GM12878 (cell line): ENCODE results near the gene PRKRIP1. TPM values are rescaled to one million over a fixed set of nuclear protein-coding genes. Genes with fewer than 3 reads are reported as not detected.

Source experiments
- ATAC-seq: fragments of 200-7000 bp; cut with Tn5 transposase; 3 replicates; pipeline ENCODE4 v1.9.1; 2020; ENCODE audit warnings: mild to moderate bottlenecking, moderate library complexity
- BruUV-seq: library from RNA; stranded (reverse); fragments of 400-500 nt; replicated peaks from 2 replicates; lab custom pipeline; 2021; lab: Mats Ljungman, UMichigan
- CTCF ChIA-PET: fragments of 300-600 bp; sonication (Branson Sonifier 250); formaldehyde crosslinking; extraction: SDS; loops from one replicate; lab custom pipeline; 2021; ENCODE audit warnings: inconsistent platforms; lab: Yijun Ruan, JAX
- POLR2A ChIA-PET: fragments of 350-600 bp; formaldehyde crosslinking; extraction: SDS; loops from one replicate; lab custom pipeline; 2021; ENCODE audit warnings: inconsistent platforms; lab: Charles Lee
- RAD21 ChIA-PET: fragments of 300-600 bp; sonication (Branson Sonifier 250); formaldehyde crosslinking; loops from one replicate; lab custom pipeline; 2023; ENCODE audit warnings: antibody characterized with exemption; ENCODE audit not compliant: unreplicated experiment; lab: Charles Lee
- SMC1A ChIA-PET: fragments of 300-600 bp; sonication (Branson Sonifier 250); formaldehyde crosslinking; loops from one replicate; lab custom pipeline; 2023; ENCODE audit not compliant: unreplicated experiment, uncharacterized antibody; lab: Charles Lee
- DNase-seq: peaks from one replicate; pipeline ENCODE4 v3.0.0-alpha.2; 2011; ENCODE audit warnings: low read depth, low spot score
- FAIRE-seq: peaks from 3 replicates; lab custom pipeline; 2011; peaks lifted over from hg19 to GRCh38; lab: Jason Lieb, UNC
- H2AFZ ChIP-seq: 2 replicates; pipeline ENCODE4 v1.6.0; 2011; ENCODE audit warnings: low read depth, low read length, control low read depth; ENCODE audit not compliant: control insufficient read depth
- H3K27ac ChIP-seq: 2 replicates; pipeline ENCODE4 v1.5.1; 2011; ENCODE audit warnings: control low read depth; ENCODE audit not compliant: control insufficient read depth, insufficient read depth
- H3K27me3 ChIP-seq, 2 experiments: replicated peaks in 1 of 2; 2 replicates each; pipeline versions ENCODE4 v1.6.0 to v1.6.1; 2011; ENCODE audit warnings: low read length in 1 of 2; ENCODE audit not compliant: control insufficient read depth in 2 of 2, insufficient read depth in 2 of 2
- H3K36me3 ChIP-seq, 2 experiments: 2 replicates each; pipeline ENCODE4 v1.5.1; 2011; ENCODE audit warnings: low read length in 1 of 2; ENCODE audit not compliant: control insufficient read depth in 2 of 2, insufficient read depth in 2 of 2
- H3K4me1 ChIP-seq: 2 replicates; pipeline ENCODE4 v1.6.1; 2011; ENCODE audit warnings: mild to moderate bottlenecking, low read length, moderate library complexity, mixed read lengths; ENCODE audit not compliant: control insufficient read depth, insufficient read depth
- H3K4me2 ChIP-seq: 2 replicates; pipeline ENCODE4 v1.6.0; 2011; ENCODE audit warnings: control low read depth; ENCODE audit not compliant: control insufficient read depth, insufficient read depth
- H3K4me3 ChIP-seq: fragments of 200-600 bp; sonication (generic); 2 replicates; pipeline ENCODE4 v1.5.1; 2016
- H3K79me2 ChIP-seq: 2 replicates; pipeline ENCODE4 v1.6.0; 2011; ENCODE audit warnings: low read length; ENCODE audit not compliant: control insufficient read depth, insufficient read depth
- H3K9ac ChIP-seq: 2 replicates; pipeline ENCODE4 v1.8.0; 2011; ENCODE audit warnings: low read length, control low read depth, mixed read lengths; ENCODE audit not compliant: control insufficient read depth, insufficient read depth
- H3K9me3 ChIP-seq: replicated peaks from 3 replicates; pipeline ENCODE4 v1.5.1; 2011; ENCODE audit warnings: mild to moderate bottlenecking, low read length; ENCODE audit not compliant: control insufficient read depth, insufficient read depth
- H4K20me1 ChIP-seq: 2 replicates; pipeline ENCODE4 v1.6.0; 2011; ENCODE audit not compliant: control insufficient read depth, insufficient read depth
- ATF7 ChIP-seq: fragments of 450-650 bp; IDR thresholded peaks from 2 replicates; pipeline ENCODE4 v1.6.1; 2016; ENCODE audit warnings: low read depth, mild to moderate bottlenecking
- CEBPB ChIP-seq, 2 experiments: fragments of 150-350 bp in 1 of 2; IDR thresholded peaks; 2 replicates each; pipeline ENCODE4 v1.6.1; 2012 to 2014; ENCODE audit warnings: low read depth in 2 of 2, low read length in 2 of 2, borderline replicate concordance in 1 of 2, inconsistent platforms in 1 of 2
- CREB1 ChIP-seq: IDR thresholded peaks from 2 replicates; pipeline ENCODE4 v1.6.1; 2012; ENCODE audit warnings: low read depth, mild to moderate bottlenecking, inconsistent platforms
- FOS ChIP-seq: IDR thresholded peaks from 3 replicates; pipeline ENCODE4 v1.6.1; 2011; ENCODE audit warnings: borderline replicate concordance; ENCODE audit not compliant: insufficient read length; ENCODE audit errors: extremely low read depth
- HDGF ChIP-seq: fragments of 450-650 bp; IDR thresholded peaks from 2 replicates; pipeline ENCODE4 v1.6.1; 2016; ENCODE audit warnings: antibody characterized with exemption
- NFYA ChIP-seq: IDR thresholded peaks from 2 replicates; pipeline ENCODE4 v1.6.1; 2011; ENCODE audit warnings: low read depth, mild to moderate bottlenecking, low read length, improper control_type of control experiment, borderline replicate concordance
- PML ChIP-seq: IDR thresholded peaks from 2 replicates; pipeline ENCODE4 v1.6.1; 2012; ENCODE audit warnings: low read length, inconsistent platforms
- POLR2AphosphoS5 ChIP-seq: IDR thresholded peaks from 2 replicates; pipeline ENCODE4 v1.6.1; 2011; ENCODE audit warnings: mild to moderate bottlenecking, low read length, inconsistent platforms
- ZNF207 ChIP-seq: fragments of 450-650 bp; IDR thresholded peaks from 2 replicates; pipeline ENCODE4 v1.6.1; 2014; ENCODE audit warnings: antibody characterized with exemption, mild to moderate bottlenecking, borderline replicate concordance
- ZNF24 ChIP-seq: fragments of 450-650 bp; IDR thresholded peaks from 2 replicates; pipeline ENCODE4 v1.6.1; 2017; ENCODE audit warnings: antibody characterized with exemption, mild to moderate bottlenecking
- ZNF274 ChIP-seq: IDR thresholded peaks from one replicate; pipeline ENCODE4 v1.8.0; 2011; ENCODE audit not compliant: insufficient read length, insufficient read depth
- ZSCAN29 ChIP-seq: fragments of 450-650 bp; IDR thresholded peaks from 2 replicates; pipeline ENCODE4 v1.6.1; 2017; ENCODE audit warnings: mild to moderate bottlenecking, moderate library complexity
- WGBS: methylation state at CpG from one replicate; pipeline ENCODE4 v1.1.6; 2016; ENCODE audit warnings: low lambda C conversion rate; ENCODE audit not compliant: insufficient replicate concordance, insufficient coverage; ENCODE audit errors: missing lambda C conversion rate; 5-methylcytosine and 5-hydroxymethylcytosine counted together
- in situ Hi-C: fragments of 300-500 bp; cut with MboI; formaldehyde crosslinking; loops from 9 replicates; pipeline ENCODE4 v1.14.3; 2018; ENCODE audit warnings: mixed read lengths
- intact Hi-C: fragments of 100-400 bp; cut with micrococcal nuclease; formaldehyde crosslinking; loops from one replicate; pipeline ENCODE4 v1.14.2; 2022; ENCODE audit not compliant: unreplicated experiment
- polyA plus RNA-seq, 11 experiments: library from polyadenylated mRNA; depleted of rRNA in 4 of 11; unstranded in 6 of 11; stranded (reverse) in 5 of 11; fragments of >200 nt; fragmentation: Nextera tagmentation in 4 of 11; fragmentation: Illumina TruSeq in 1 of 11; extraction: Ambion mirVana in 4 of 11; extraction: Trizol in 1 of 11; gene quantifications; 1 replicate in 1 of 11; 2 replicates in 10 of 11; pipeline versions ENCODE4 v1.2.1 to v1.2.3, GENCODE V29; 2011 to 2016; ENCODE audit warnings: inconsistent platforms in 2 of 11, missing spikeins in 2 of 11, low read depth in 1 of 11
- total RNA-seq, 4 experiments: library from RNA; depleted of rRNA in 3 of 4; stranded (reverse); fragments of >200 nt in 3 of 4; fragmentation: Illumina TruSeq in 1 of 4; extraction: Trizol in 1 of 4; gene quantifications; 2 replicates each; pipeline versions ENCODE4 v1.2.1 to v1.2.3, GENCODE V29; 2013 to 2021
- TF ChIP-seq, protein P1 (sequence below): fragments of 450-650 bp; formaldehyde crosslinking; IDR thresholded peaks from 2 replicates; pipeline ENCODE4 v1.5.0; 2022; ENCODE audit warnings: mild to moderate bottlenecking, missing genetic modification characterization

The PRKRIP1 gene
- total and polyA plus RNA-seq, 10 of the 15 experiments (the other 5 are each of a cell fraction or from before 2014, with no cell fraction given), result 17.0 to 38.4 (median 25.5) TPM

DNA sequence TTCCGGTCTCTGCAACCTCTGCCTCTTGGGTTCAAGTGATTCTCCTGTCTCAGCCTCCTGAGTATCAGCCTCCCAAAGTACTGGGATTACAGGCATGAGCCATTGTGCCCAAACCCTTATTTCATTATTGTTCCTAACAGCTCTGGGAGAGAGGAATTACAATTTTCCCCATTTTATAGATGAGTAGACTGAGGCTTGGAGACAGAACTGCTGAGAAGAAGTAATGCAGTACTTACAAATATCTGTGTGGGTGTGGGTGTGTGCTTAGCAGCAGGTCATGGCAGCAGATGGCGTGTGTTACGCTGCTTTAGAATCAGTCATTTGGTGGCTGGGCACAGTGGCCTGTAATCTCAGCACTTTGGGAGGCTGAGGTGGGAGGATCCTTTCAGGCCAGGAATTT is 7.4 kb downstream of the PRKRIP1 start:
- Histone ChIP-seq H3K4me3 (no peak overlapping the region), H4K20me1 (no peaks in the 10 kb centered on the region), H3K27me3 (no peaks in the 10 kb centered on the region), H3K36me3 (peaks cover 9 to 31% of the 10 kb centered on the region in 2 experiments), H3K9me3 (no peaks in the 10 kb centered on the region), H3K27ac (no peak overlapping the region), H3K79me2 (no peaks in the 10 kb centered on the region), H3K4me2 (no peak overlapping the region), H3K9ac (no peak overlapping the region), H3K4me1 (peaks cover 33% of the 10 kb centered on the region), H2AFZ (no peak overlapping the region)
- DNase-seq (no peak), ATAC-seq (no peak), FAIRE-seq (no peak)
- ChIA-PET CTCF (interaction anchor here (1.0 to 11.2 kb wide), 10 partner anchors 10 to 125 kb away, joined by 3 to 101 read pairs (median 23); partner anchors contain the start of genes ALKBH4, LRWD1 and ORAI2), SMC1A (interaction anchor here (1.9 to 10.2 kb wide), 6 partner anchors 13 to 63 kb away, joined by 7 to 89 read pairs (median 27); no protein-coding TSS in a partner anchor), RAD21 (interaction anchor here (1.0 to 3.7 kb wide), 7 partner anchors 41 to 124 kb away, joined by 3 to 40 read pairs (median 6); no protein-coding TSS in a partner anchor), POLR2A (interaction anchor here (1.2 to 1.5 kb wide), 2 partner anchors 38 to 45 kb away, joined by 3 to 6 read pairs; no protein-coding TSS in a partner anchor)
- TF ChIP-seq NFYA (no peak), ZNF24 (no peak), ZNF207 (no peak), ZNF274 (no peak), HDGF (no peak), POLR2AphosphoS5 (no peak), ATF7 (no peak), FOS (no peak), ZSCAN29 (no peak), PML (no peak), CREB1 (no peak), CEBPB (IDR thresholded peaks at IDR 0.05; ENCODE audit: borderline replicate concordance in 1 of 2, low read depth in 2 of 2, low read length in 2 of 2) (no peak)
- TF ChIP-seq, protein P1, sequence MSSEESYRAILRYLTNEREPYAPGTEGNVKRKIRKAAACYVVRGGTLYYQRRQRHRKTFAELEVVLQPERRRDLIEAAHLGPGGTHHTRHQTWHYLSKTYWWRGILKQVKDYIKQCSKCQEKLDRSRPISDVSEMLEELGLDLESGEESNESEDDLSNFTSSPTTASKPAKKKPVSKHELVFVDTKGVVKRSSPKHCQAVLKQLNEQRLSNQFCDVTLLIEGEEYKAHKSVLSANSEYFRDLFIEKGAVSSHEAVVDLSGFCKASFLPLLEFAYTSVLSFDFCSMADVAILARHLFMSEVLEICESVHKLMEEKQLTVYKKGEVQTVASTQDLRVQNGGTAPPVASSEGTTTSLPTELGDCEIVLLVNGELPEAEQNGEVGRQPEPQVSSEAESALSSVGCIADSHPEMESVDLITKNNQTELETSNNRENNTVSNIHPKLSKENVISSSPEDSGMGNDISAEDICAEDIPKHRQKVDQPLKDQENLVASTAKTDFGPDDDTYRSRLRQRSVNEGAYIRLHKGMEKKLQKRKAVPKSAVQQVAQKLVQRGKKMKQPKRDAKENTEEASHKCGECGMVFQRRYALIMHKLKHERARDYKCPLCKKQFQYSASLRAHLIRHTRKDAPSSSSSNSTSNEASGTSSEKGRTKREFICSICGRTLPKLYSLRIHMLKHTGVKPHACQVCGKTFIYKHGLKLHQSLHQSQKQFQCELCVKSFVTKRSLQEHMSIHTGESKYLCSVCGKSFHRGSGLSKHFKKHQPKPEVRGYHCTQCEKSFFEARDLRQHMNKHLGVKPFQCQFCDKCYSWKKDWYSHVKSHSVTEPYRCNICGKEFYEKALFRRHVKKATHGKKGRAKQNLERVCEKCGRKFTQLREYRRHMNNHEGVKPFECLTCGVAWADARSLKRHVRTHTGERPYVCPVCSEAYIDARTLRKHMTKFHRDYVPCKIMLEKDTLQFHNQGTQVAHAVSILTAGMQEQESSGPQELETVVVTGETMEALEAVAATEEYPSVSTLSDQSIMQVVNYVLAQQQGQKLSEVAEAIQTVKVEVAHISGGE (CRISPR knock-in tag), result no peak
- 100% methylated on average over 3 of the region's 3 CpGs for WGBS
- in situ Hi-C loops, result loop anchor here (10.0 kb wide), 1 partner anchor 51 kb away; no protein-coding TSS in a partner anchor
- intact Hi-C loops, result no loop called here
- no TSS peak for BruUV-seq
